Brain microvascular endothelial cell (primary cell): ENCODE data around the gene OR1I1.

Source experiments
- DNase-seq: peaks from one replicate; pipeline ENCODE4 v3.0.0-alpha.2; 2020
- H3K27ac ChIP-seq: fragments of 250-450 bp; sonication (Bioruptor Pico); 2 replicates; pipeline ENCODE4 v1.5.1; 2020; ENCODE audit warnings: mild to moderate bottlenecking, moderate library complexity
- H3K27me3 ChIP-seq: fragments of 250-450 bp; sonication (Bioruptor Pico); replicated peaks from 2 replicates; pipeline ENCODE4 v1.5.1; 2020; ENCODE audit warnings: mild to moderate bottlenecking
- H3K36me3 ChIP-seq: fragments of 250-450 bp; sonication (Bioruptor Pico); replicated peaks from 2 replicates; pipeline ENCODE4 v1.5.1; 2020; ENCODE audit warnings: mild to moderate bottlenecking
- H3K4me3 ChIP-seq: 2 replicates; pipeline ENCODE4 v1.5.1; 2011; ENCODE audit warnings: low read depth, mild to moderate bottlenecking, control low read depth, low read length, moderate library complexity
- CTCF ChIP-seq: IDR thresholded peaks from 2 replicates; pipeline ENCODE4 v1.5.1; 2011; ENCODE audit warnings: low read depth, mild to moderate bottlenecking, moderate library complexity, low read length, control low read depth, inconsistent platforms; ENCODE audit errors: missing control alignments
- in situ Hi-C: cut with HindIII; loops from 2 replicates; pipeline ENCODE4 v1.10.0; 2017; ENCODE audit warnings: low sequenced_read_pairs, low pct_ligation_motif_present

The OR1I1 gene

GRCh38 chr19:15116856-15117255 lies 34.8 kb downstream of the OR1I1 start:
- H3K4me3 ChIP-seq: no peak overlapping the region
- TF ChIP-seq CTCF: no peak
- in situ Hi-C loops: no loop called here
- DNase-seq: no peak
- H3K27ac ChIP-seq: no peak overlapping the region
- peaks cover 71% of the 10 kb centered on the region for H3K36me3 ChIP-seq
- no peaks in the 10 kb centered on the region for H3K27me3 ChIP-seq

DNA sequence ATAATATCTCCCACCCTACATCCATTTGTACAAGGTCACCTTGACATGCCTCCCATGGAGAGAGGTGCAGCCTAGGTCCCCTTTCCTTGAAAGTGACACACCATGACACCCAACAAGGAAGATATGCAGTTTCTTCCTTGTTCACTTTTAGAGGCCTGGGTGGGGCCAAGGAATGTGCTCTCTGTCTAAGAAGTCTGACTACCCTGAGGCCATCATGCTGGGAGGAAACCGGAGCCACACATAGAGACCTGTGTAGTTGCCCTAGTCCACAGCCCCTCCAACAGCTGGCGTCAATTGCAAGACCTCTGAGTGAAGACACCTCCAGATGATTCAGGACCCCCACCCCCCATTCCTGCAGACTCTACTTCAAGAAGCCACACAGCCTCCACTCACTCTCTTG lies 36.2 kb downstream of the OR1I1 start:
- H3K4me3 ChIP-seq: no peak overlapping the region
- no peak overlapping the region for H3K27ac ChIP-seq
- H3K36me3 ChIP-seq: peaks cover 61% of the 10 kb centered on the region
- H3K27me3 ChIP-seq: no peaks in the 10 kb centered on the region
- in situ Hi-C loops: no loop called here
- no peak for TF ChIP-seq CTCF
- DNase-seq: no peak

- Histone ChIP-seq H3K4me3 (no peak overlapping the region), H3K36me3 (peaks cover 54% of the 10 kb centered on the region), H3K27me3 (no peaks in the 10 kb centered on the region), H3K27ac (no peak overlapping the region)
- no peak for TF ChIP-seq CTCF
- DNase-seq: no peak
- in situ Hi-C loops: no loop called here
Measured at GRCh38 chr19:15118789-15119494, 36.9 kb downstream of the OR1I1 start.

DNA sequence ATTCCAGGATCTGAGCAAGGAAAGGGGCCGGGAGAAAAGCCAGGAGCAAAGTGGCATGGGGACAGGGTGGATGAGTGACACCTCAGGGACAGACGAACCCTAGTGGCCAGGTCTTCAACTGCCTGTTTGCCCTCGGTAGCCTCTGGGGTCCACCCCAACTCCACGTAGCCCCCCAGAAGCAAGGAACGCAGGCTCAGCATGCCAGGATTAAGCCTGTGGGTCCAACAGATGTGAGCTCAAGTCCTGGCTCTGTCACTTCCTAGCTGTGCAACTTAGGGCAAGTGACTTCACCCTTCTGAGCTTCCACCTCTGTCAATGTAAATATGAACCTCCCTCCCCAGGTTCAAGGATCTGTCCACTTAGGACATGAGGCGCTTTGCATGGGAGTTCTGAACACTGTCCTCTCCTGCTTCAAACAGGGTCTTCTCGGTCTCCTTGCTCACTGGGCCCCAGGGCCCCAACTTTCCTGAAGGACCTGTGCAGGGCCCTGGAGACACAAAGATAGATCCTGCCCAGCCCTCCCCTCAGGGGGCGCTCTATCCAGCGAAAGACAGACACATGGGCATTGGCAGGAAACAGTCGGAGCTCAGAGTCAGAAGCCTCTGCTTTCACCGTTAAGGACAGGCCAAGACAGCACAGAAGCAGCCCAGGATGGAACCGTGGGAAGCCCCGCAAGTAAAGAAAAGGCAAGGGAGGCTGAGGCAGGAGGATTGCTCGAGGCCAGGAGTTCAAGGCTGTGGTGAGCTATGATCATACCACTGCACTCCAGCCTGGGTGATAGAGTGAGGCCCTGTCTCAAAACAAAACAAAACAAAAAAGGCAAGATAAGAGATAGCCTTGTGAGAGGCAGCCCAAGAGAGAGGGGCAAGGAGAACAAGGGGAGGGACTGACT lies 38.4 kb downstream of the OR1I1 start:
- in situ Hi-C loops: no loop called here
- Histone ChIP-seq H3K36me3 (peaks cover 49% of the 10 kb centered on the region), H3K27ac (no peak overlapping the region), H3K4me3 (no peak overlapping the region), H3K27me3 (no peaks in the 10 kb centered on the region)
- no peak for DNase-seq
- TF ChIP-seq CTCF: peak; percentile 24

GRCh38 chr19:15122331-15123030 lies 40.5 kb downstream of the OR1I1 start:
- no peak for DNase-seq
- no peak overlapping the region for H3K27ac ChIP-seq
- H3K27me3 ChIP-seq: no peaks in the 10 kb centered on the region
- TF ChIP-seq CTCF: no peak
- in situ Hi-C loops: no loop called here
- peaks cover 31% of the 10 kb centered on the region for H3K36me3 ChIP-seq
- no peak overlapping the region for H3K4me3 ChIP-seq
